MM.1S (cell line): Measurements from ENCODE around the gene ZNF474.

Experiments used
- EZH2 ChIP-seq: fragments of 300-600 bp; sonication (generic); optimal IDR thresholded peaks from 2 replicates; pipeline ENCODE3; 2017; ENCODE audit warnings: low read depth, mild to moderate bottlenecking, antibody characterized with exemption, low read length, mixed read lengths
- EZH2phosphoT487 ChIP-seq: fragments of 300-600 bp; sonication (generic); IDR thresholded peaks from 2 replicates; pipeline ENCODE4 v1.6.1; 2018; ENCODE audit warnings: antibody characterized with exemption, low read length
- TF ChIP-seq, protein P1 (sequence below): fragments of 300-600 bp; sonication (generic); IDR thresholded peaks from 2 replicates; pipeline ENCODE4 v1.5.1; 2016; ENCODE audit warnings: antibody characterized with exemption, low read length, mixed read lengths

DNA sequence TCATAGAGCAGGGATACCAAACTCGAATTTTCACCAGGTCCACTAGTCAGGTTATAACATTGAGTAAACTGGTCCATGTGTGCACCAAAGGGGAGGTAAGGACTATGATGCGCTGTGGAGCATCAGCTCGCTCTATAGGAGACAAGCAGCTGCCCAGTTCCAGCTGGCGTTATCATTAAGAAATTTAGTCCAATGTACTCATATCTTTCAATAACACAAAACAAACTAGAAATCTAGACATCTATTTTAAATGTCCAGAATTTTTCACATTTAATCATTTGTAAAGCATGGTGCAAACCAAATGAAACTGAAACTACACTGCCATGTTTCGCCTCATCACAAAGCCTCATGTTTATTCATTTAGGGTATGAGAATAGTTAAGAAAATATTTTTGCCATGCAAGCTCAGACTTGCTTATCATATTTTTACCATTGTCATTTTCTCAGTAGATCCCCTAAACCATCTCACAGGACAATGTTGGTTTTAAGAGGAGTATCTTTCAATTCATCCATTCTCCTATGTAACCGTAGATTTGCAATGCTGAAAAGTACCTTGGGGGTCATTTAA lies 50.9 kb downstream of the ZNF474 start:
- TF ChIP-seq, protein P1, sequence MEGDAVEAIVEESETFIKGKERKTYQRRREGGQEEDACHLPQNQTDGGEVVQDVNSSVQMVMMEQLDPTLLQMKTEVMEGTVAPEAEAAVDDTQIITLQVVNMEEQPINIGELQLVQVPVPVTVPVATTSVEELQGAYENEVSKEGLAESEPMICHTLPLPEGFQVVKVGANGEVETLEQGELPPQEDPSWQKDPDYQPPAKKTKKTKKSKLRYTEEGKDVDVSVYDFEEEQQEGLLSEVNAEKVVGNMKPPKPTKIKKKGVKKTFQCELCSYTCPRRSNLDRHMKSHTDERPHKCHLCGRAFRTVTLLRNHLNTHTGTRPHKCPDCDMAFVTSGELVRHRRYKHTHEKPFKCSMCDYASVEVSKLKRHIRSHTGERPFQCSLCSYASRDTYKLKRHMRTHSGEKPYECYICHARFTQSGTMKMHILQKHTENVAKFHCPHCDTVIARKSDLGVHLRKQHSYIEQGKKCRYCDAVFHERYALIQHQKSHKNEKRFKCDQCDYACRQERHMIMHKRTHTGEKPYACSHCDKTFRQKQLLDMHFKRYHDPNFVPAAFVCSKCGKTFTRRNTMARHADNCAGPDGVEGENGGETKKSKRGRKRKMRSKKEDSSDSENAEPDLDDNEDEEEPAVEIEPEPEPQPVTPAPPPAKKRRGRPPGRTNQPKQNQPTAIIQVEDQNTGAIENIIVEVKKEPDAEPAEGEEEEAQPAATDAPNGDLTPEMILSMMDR: no peak
- TF ChIP-seq EZH2 (no peak), EZH2phosphoT487 (no peak)
